Measurements from ENCODE around the gene CD160.

Gene CD160

DNA sequence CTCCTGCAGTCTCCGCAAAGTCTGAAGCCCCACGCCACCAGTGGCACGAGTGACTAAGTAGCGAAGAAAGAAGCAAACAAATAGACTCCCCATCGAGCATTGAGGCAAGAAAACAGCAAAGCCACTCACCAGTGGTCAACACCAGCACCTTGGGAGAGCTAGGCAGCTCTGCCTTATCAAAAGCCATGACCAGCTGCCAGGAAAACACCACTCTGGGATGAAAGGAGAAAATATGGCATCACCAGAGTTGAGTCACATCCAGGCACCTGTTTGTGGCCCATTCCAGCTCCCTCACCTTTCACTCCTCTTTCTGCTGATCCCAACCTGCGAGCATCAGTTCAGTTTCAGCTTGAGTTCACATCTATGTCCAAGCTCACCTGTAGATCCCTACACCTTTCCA lies 29.4 kb upstream of the CD160 start:
- Histone ChIP-seq H3K36me3 (ENCODE audit: control insufficient read depth, insufficient read depth, low read length) (no peaks in the 10 kb centered on the region), H3K4me3 (replicated peaks; ENCODE audit: low read depth, low read length) (no peak overlapping the region), H3K27me3 (replicated peaks; ENCODE audit: control insufficient read depth, insufficient read depth, low read length) (no peaks in the 10 kb centered on the region)
- no peak for TF ChIP-seq CTCF (IDR thresholded peaks at IDR 0.05; ENCODE audit: insufficient read depth, low read length, poor library complexity, severe bottlenecking)
- DNase-seq (ENCODE audit: extremely low read depth, insufficient read length) = no peak

- DNase-seq (ENCODE audit: extremely low read depth, insufficient read length) = peak; percentile 25
- Histone ChIP-seq H3K4me3 (replicated peaks; ENCODE audit: low read depth, low read length) (no peak overlapping the region), H3K36me3 (ENCODE audit: control insufficient read depth, insufficient read depth, low read length) (no peaks in the 10 kb centered on the region), H3K27me3 (replicated peaks; ENCODE audit: control insufficient read depth, insufficient read depth, low read length) (no peaks in the 10 kb centered on the region)
- TF ChIP-seq CTCF (IDR thresholded peaks at IDR 0.05; ENCODE audit: insufficient read depth, low read length, poor library complexity, severe bottlenecking) = no peak
These were observed 28.4 kb upstream of the CD160 start for GRCh38 chr1:145690587-145691558.

DNA sequence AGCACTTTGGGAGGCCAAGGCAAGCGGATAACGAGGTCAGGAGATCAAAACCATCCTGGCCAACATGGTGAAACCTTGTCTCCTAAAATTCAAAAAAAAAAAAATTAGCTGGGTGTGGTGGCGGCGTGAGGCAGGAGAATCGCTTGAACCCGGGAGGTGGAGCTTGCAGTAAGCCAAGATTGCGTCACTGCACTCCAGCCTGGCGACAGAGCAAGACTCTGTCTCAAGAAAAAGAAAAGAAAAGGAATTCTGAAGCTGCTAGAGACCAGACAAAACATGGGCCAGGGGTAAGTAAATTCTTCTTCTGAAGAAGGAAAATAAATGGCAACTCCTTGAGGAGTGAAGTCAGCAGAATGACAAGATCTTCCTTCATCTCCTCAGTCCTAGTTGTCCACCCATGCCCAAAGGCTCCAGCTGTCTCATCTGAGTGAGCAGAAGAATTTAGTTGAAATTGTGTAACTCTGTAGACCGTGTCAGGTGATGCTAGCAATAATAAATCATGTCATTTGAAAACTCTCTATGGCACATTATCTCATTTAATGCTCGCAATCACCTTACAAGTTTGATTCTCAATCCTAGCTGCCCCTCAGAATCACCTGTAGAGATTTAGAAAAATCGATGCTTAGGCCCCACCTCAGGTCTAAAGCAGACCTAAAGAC lies 26.4 kb upstream of the CD160 start:
- H3K4me3 ChIP-seq (replicated peaks; ENCODE audit: low read depth, low read length) = no peak overlapping the region
- DNase-seq (ENCODE audit: extremely low read depth, insufficient read length) = no peak
- H3K36me3 ChIP-seq (ENCODE audit: control insufficient read depth, insufficient read depth, low read length) = no peaks in the 10 kb centered on the region
- no peak for TF ChIP-seq CTCF (IDR thresholded peaks at IDR 0.05; ENCODE audit: insufficient read depth, low read length, poor library complexity, severe bottlenecking)
- no peaks in the 10 kb centered on the region for H3K27me3 ChIP-seq (replicated peaks; ENCODE audit: control insufficient read depth, insufficient read depth, low read length)

DNA sequence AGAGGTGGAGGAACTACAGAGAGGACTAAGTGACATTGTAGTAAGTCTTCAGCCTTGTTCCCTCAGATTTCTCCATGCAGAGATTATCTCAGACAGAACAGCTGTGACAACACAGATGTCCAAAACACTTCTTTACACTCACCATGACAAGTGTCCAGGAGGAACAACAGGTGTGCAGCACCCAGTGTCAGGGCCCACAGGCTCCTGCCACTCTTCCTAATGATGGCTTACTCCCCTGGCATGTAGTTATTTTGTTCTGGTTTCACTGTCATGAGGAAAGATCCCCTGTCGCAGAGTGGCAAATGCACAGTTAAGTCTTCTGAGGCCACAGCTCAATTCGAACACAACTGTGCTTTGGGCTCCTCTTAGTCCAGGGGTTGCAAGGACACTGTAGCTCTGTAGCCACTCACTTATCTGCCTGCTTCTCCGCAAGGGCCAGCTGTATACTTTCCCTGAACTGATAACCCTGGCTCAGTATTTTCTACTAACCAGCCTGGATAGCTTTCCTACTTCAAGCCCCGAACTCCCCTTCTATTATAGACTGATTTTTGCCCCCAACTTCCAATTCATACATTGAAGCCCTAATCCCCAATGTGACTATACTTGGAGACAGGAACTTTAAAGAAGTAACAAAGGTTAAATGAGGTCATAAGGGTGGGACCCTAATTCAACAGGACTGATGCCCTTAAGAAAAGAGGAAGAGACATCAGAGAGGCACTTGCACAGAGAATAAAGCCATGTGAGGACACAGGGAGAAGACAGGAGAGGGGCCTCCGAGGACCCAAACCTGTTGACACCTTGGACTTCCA lies 23.3 kb upstream of the CD160 start:
- DNase-seq (ENCODE audit: extremely low read depth, insufficient read length) = no peak
- no peak for TF ChIP-seq CTCF (IDR thresholded peaks at IDR 0.05; ENCODE audit: insufficient read depth, low read length, poor library complexity, severe bottlenecking)
- H3K27me3 ChIP-seq (replicated peaks; ENCODE audit: control insufficient read depth, insufficient read depth, low read length) = no peaks in the 10 kb centered on the region
- no peak overlapping the region for H3K4me3 ChIP-seq (replicated peaks; ENCODE audit: low read depth, low read length)
- no peaks in the 10 kb centered on the region for H3K36me3 ChIP-seq (ENCODE audit: control insufficient read depth, insufficient read depth, low read length)

DNA sequence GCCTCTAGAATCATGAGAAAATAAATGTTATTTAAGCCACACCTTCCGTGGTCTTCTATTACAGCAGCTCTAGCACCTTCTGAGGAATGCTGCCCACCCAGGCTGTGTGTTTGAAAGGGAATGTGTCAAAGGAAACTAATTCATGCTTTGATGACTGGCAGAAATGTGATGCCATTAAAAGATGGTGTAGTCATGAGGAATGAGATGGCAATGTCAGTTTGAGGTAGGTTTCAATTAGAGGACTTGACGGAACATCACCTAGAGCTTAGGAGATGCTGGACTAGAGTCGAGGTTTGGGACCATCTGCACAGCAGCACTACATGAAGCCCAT lies 22.7 kb upstream of the CD160 start:
- no peaks in the 10 kb centered on the region for H3K27me3 ChIP-seq (replicated peaks; ENCODE audit: control insufficient read depth, insufficient read depth, low read length)
- no peak for TF ChIP-seq CTCF (IDR thresholded peaks at IDR 0.05; ENCODE audit: insufficient read depth, low read length, poor library complexity, severe bottlenecking)
- no peak overlapping the region for H3K4me3 ChIP-seq (replicated peaks; ENCODE audit: low read depth, low read length)
- no peak for DNase-seq (ENCODE audit: extremely low read depth, insufficient read length)
- no peaks in the 10 kb centered on the region for H3K36me3 ChIP-seq (ENCODE audit: control insufficient read depth, insufficient read depth, low read length)

Data from GM06990 (cell line).